Chondrocyte (in vitro differentiated cells): ENCODE data around the gene PLXNC1. TPM values are rescaled to one million over a fixed set of nuclear protein-coding genes. Genes with fewer than 3 reads are reported as not detected.

Experiments used
- DNase-seq: peaks from one replicate; pipeline ENCODE4 v3.0.0; 2021; ENCODE audit warnings: mixed read lengths, low spot score
- H3K27ac Mint-ChIP-seq: one replicate; pipeline ENCODE4 v1.8.0; 2021; ENCODE audit warnings: mild to moderate bottlenecking, moderate library complexity, mixed read lengths; ENCODE audit not compliant: unreplicated experiment
- H3K27me3 Mint-ChIP-seq: 2 replicates; pipeline ENCODE4 v1.8.0; 2021; ENCODE audit warnings: low read depth, mixed read lengths
- H3K36me3 Mint-ChIP-seq: 2 replicates; pipeline ENCODE4 v1.8.0; 2021; ENCODE audit warnings: low read depth, mixed read lengths
- H3K4me1 Mint-ChIP-seq: 2 replicates; pipeline ENCODE4 v1.8.0; 2021; ENCODE audit warnings: low read depth, mild to moderate bottlenecking, mixed read lengths
- H3K4me3 Mint-ChIP-seq: one replicate; pipeline ENCODE4 v1.8.0; 2021; ENCODE audit warnings: mild to moderate bottlenecking, moderate library complexity, mixed read lengths; ENCODE audit not compliant: unreplicated experiment
- H3K9me3 Mint-ChIP-seq: 2 replicates; pipeline ENCODE4 v1.8.0; 2021; ENCODE audit warnings: low read depth, mixed read lengths
- CTCF ChIP-seq: fragments of 200-600 bp; sonication (generic); IDR thresholded peaks from 2 replicates; pipeline ENCODE4 v1.5.0; 2021; ENCODE audit warnings: antibody characterized with exemption, mild to moderate bottlenecking, moderate library complexity
- total RNA-seq: library from RNA; stranded (reverse); gene quantifications from 3 replicates; pipeline ENCODE4 v1.2.1, GENCODE V29; 2021

The PLXNC1 gene
- total RNA-seq, 1 donor from 2014 or later = 0.67 TPM

- no peak for TF ChIP-seq CTCF
- no peak overlapping the region for H3K4me3 Mint-ChIP-seq
- no peaks in the 10 kb centered on the region for H3K36me3 Mint-ChIP-seq
- no peaks in the 10 kb centered on the region for H3K4me1 Mint-ChIP-seq
- H3K27ac Mint-ChIP-seq = no peak overlapping the region
- no peaks in the 10 kb centered on the region for H3K27me3 Mint-ChIP-seq
- DNase-seq = no peak
- no peaks in the 10 kb centered on the region for H3K9me3 Mint-ChIP-seq
Measured at GRCh38 chr12:94245631-94246383, 97.4 kb downstream of the PLXNC1 start.

- Mint-ChIP-seq H3K27ac (no peak overlapping the region), H3K27me3 (no peaks in the 10 kb centered on the region), H3K4me1 (no peaks in the 10 kb centered on the region), H3K9me3 (no peaks in the 10 kb centered on the region), H3K36me3 (no peaks in the 10 kb centered on the region), H3K4me3 (no peak overlapping the region)
- no peak for TF ChIP-seq CTCF
- DNase-seq = no peak
Measured at GRCh38 chr12:94247246-94247645, 98.9 kb downstream of the PLXNC1 start.

- DNase-seq = no peak
- TF ChIP-seq CTCF = no peak
- H3K4me3 Mint-ChIP-seq = no peak overlapping the region
- no peaks in the 10 kb centered on the region for H3K36me3 Mint-ChIP-seq
- H3K27ac Mint-ChIP-seq = no peak overlapping the region
- no peaks in the 10 kb centered on the region for H3K9me3 Mint-ChIP-seq
- no peaks in the 10 kb centered on the region for H3K4me1 Mint-ChIP-seq
- no peaks in the 10 kb centered on the region for H3K27me3 Mint-ChIP-seq
Measured at GRCh38 chr12:94248582-94248981, 100.2 kb downstream of the PLXNC1 start.

- Mint-ChIP-seq H3K9me3 (no peaks in the 10 kb centered on the region), H3K27ac (no peak overlapping the region), H3K4me3 (no peak overlapping the region), H3K27me3 (no peaks in the 10 kb centered on the region), H3K4me1 (no peaks in the 10 kb centered on the region), H3K36me3 (no peaks in the 10 kb centered on the region)
- no peak for DNase-seq
- no peak for TF ChIP-seq CTCF
Measured at GRCh38 chr12:94250130-94250529, 101.8 kb downstream of the PLXNC1 start.

GRCh38 chr12:94254270-94254669, 105.9 kb downstream of the PLXNC1 start:
- no peaks in the 10 kb centered on the region for H3K36me3 Mint-ChIP-seq
- H3K9me3 Mint-ChIP-seq = no peaks in the 10 kb centered on the region
- H3K27ac Mint-ChIP-seq = no peak overlapping the region
- H3K27me3 Mint-ChIP-seq = no peaks in the 10 kb centered on the region
- no peak for DNase-seq
- TF ChIP-seq CTCF = no peak
- H3K4me1 Mint-ChIP-seq = no peaks in the 10 kb centered on the region
- H3K4me3 Mint-ChIP-seq = no peak overlapping the region
